LNCaP clone FGC (cell line): Measurements from ENCODE around the gene AXL.
"Not testable (repeated sequence)": the region's sequence is repeated elsewhere in the genome, so short reads cannot be mapped to it uniquely, and the experiment has no call there.

ENCODE experiments used
- DNase-seq: peaks from one replicate; pipeline ENCODE4 v3.0.0-alpha.2; 2011; ENCODE audit warnings: low read depth
- H3K4me3 ChIP-seq: 2 replicates; pipeline ENCODE4 v1.5.1; 2011; ENCODE audit warnings: mild to moderate bottlenecking, low read depth, low read length, control low read depth
- TF ChIP-seq, protein P1 (sequence below): IDR thresholded peaks from 2 replicates; pipeline ENCODE4 v1.5.1; 2012; ENCODE audit warnings: mild to moderate bottlenecking; ENCODE audit not compliant: control insufficient read depth, insufficient read depth; ENCODE audit errors: extremely low read depth

The AXL gene

GRCh38 chr19:41198559-41198958 is 20.5 kb upstream of the AXL start:
- no peak for DNase-seq

DNA sequence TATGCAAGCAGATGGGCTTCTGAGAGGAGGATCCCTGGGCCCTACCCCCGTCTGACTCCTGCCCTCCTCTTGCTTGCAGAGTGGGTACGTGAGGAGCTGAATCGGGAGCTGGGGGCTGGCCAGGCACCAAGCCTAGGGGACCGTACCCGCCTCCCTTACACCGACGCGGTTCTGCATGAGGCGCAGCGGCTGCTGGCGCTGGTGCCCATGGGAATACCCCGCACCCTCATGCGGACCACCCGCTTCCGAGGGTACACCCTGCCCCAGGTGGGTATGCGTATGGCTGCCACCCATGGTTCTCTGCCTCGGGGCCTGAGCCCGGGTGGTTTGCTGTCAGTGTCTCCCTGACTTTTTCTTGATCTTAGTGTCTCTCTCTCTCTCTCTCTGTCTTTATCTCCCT is 15.7 kb upstream of the AXL start:
- TF ChIP-seq, protein P1, sequence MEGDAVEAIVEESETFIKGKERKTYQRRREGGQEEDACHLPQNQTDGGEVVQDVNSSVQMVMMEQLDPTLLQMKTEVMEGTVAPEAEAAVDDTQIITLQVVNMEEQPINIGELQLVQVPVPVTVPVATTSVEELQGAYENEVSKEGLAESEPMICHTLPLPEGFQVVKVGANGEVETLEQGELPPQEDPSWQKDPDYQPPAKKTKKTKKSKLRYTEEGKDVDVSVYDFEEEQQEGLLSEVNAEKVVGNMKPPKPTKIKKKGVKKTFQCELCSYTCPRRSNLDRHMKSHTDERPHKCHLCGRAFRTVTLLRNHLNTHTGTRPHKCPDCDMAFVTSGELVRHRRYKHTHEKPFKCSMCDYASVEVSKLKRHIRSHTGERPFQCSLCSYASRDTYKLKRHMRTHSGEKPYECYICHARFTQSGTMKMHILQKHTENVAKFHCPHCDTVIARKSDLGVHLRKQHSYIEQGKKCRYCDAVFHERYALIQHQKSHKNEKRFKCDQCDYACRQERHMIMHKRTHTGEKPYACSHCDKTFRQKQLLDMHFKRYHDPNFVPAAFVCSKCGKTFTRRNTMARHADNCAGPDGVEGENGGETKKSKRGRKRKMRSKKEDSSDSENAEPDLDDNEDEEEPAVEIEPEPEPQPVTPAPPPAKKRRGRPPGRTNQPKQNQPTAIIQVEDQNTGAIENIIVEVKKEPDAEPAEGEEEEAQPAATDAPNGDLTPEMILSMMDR = no peak
- no peak for DNase-seq
- no peak overlapping the region for H3K4me3 ChIP-seq

More at GRCh38 chr19:41198559-41198958, 20.5 kb upstream of the AXL start:
- TF ChIP-seq, protein P1 = no peak
- no peak overlapping the region for H3K4me3 ChIP-seq

DNA sequence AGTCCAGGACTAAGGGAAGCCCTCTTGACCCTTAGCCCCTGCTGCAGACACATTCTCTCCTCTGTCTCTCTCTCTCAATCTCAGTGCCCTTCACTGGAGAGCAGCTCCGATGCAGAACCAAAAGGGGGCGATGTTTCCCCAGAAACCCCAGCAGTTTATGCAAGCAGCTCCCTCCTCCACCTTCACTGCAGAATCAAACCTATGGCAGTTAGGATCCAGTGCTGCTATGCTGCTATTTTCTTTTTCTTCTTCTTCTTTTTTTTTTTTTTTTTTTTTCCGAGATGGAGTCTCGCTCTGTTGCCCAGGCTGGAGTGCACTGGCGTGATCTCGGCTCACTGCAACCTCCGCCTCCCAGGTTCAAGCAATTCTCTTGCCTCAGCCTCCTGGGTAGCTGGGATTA is 14.7 kb upstream of the AXL start:
- DNase-seq = peak; percentile 13
- TF ChIP-seq, protein P1 = peak; percentile 65
- H3K4me3 ChIP-seq = not testable (repeated sequence)

DNA sequence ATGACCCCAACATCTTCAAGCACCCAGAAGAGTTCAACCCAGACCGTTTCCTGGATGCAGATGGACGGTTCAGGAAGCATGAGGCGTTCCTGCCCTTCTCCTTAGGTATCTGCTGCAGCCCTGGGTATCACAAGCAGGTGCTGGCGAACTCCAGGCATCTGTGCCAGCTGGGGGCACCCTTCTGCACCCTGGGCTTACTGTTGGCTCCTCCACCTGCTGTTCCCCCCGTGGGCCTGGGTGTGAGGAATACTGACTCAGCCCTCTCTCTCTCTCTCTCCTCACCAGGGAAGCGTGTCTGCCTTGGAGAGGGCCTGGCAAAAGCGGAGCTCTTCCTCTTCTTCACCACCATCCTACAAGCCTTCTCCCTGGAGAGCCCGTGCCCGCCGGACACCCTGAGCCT is 13.0 kb upstream of the AXL start:
- TF ChIP-seq, protein P1 = no peak
- DNase-seq = no peak
- no peak overlapping the region for H3K4me3 ChIP-seq

GRCh38 chr19:41206456-41206855 is 12.6 kb upstream of the AXL start:
- no peak for DNase-seq
- TF ChIP-seq, protein P1 = no peak
- H3K4me3 ChIP-seq = no peak overlapping the region

DNA sequence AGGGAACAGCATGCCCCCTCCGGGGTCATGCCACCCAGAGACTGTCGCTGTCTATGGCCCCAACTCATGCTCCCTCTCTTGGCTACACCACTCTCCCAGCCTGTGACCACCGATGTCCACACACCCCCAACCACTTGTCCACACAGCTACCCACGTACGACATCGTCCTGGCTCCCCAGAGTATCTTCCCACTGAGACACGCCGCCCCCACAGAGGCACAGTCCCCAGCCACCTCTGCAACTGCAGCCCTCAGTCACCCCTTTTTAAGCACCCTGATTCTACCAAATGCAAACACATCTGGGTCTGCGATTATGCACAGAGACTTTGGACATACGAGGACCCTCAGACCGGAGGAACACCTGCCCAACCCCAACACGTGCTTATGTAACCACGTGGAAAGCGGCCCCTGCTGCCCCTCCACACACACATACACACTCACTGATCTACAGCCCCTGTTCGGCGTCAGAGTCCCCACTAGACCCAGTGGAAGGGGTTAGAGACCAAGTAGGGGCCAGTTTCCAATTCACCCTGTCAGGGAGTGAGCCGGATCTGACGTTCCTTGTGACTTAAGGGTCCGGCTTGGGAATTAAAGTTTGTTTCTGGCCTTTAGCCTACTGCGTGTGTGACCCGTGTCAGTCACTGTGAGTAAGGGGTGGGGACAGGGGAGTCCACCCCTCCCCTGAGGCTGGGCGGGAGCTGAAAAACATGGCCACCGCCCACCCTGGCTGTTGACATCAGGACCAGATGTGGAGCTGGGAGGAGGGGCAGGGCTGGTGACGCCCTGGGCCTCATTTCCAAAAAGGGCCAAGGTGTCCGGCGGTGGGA is 11.9 kb upstream of the AXL start:
- TF ChIP-seq, protein P1 = no peak

GRCh38 chr19:41214161-41214560 is 4.9 kb upstream of the AXL start:
- DNase-seq = no peak
- TF ChIP-seq, protein P1 = no peak
- H3K4me3 ChIP-seq = no peak overlapping the region

More for the DNA sequence above, 11.9 kb upstream of the AXL start:
- DNase-seq = no peak
- no peak overlapping the region for H3K4me3 ChIP-seq
